Choroid plexus epithelial cell (primary cell): Measurements from ENCODE around the gene NUMA1.
A peak's percentile ranks its signal among the peaks of the same experiment; 100 is the strongest.

ENCODE experiments used
- DNase-seq: peaks from one replicate; pipeline ENCODE4 v3.0.0-alpha.2; 2010; ENCODE audit warnings: low read depth
- H3K4me3 ChIP-seq: 2 replicates; pipeline ENCODE4 v1.5.1; 2011; ENCODE audit warnings: low read depth, mild to moderate bottlenecking, control low read depth, low read length, moderate library complexity
- TF ChIP-seq, protein P1 (sequence below): conservative IDR thresholded peaks from 2 replicates; pipeline ENCODE4 v1.5.1; 2011; ENCODE audit warnings: low read depth, mild to moderate bottlenecking, control low read depth, inconsistent platforms, low read length, moderate library complexity

The NUMA1 gene

DNA sequence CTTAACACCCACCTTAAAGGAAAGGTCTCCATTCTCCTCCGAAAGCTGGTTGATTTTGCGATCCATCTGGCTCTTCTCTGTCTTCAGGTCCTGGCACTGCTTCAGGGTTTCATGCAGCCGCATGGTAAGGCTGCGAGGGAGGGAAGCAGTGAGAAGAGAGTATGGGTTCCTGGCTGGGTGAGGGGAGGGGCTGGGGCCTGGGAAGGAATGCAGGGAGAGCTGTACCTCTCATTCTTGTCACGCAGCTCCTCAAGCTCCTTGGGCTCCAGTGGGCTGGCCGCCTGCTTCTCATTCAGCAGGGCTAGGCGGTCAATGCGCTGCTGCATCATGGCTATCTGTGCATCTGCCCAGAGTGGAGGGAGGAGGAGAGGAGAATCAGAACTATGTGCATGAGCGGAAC, 62.2 kb downstream of the NUMA1 start:
- no peak overlapping the region for H3K4me3 ChIP-seq
- no peak for DNase-seq
- TF ChIP-seq, protein P1, sequence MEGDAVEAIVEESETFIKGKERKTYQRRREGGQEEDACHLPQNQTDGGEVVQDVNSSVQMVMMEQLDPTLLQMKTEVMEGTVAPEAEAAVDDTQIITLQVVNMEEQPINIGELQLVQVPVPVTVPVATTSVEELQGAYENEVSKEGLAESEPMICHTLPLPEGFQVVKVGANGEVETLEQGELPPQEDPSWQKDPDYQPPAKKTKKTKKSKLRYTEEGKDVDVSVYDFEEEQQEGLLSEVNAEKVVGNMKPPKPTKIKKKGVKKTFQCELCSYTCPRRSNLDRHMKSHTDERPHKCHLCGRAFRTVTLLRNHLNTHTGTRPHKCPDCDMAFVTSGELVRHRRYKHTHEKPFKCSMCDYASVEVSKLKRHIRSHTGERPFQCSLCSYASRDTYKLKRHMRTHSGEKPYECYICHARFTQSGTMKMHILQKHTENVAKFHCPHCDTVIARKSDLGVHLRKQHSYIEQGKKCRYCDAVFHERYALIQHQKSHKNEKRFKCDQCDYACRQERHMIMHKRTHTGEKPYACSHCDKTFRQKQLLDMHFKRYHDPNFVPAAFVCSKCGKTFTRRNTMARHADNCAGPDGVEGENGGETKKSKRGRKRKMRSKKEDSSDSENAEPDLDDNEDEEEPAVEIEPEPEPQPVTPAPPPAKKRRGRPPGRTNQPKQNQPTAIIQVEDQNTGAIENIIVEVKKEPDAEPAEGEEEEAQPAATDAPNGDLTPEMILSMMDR: no peak

DNA sequence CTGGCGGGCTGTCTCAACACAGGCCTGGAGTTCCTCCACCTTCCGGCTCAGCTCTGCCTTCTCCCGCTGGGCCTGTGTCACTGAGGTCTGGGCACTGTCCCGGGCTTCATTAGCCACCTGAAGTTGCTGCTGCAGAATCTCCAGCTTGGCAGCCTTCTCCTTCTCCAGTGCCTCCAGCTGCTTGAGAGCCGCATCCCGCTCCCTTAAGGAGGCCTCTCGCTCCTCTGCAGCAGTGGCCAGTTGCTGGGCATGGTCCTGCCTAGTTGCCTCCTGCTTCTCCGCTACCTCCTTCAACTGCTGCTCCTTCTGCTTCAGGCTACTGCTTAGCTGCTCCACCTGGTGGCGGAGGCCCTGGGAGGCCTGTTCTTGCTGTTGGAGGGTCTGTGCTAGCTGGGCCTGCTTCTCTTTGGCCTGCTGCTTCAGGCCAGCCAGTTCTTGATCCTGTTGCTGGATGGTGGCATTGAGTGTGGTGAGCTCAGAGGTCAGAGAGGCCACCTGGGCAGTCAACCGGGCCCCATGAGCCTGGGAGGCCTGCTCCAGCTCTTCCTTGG, 64.8 kb downstream of the NUMA1 start:
- peak; percentile 65 for DNase-seq
- TF ChIP-seq, protein P1: peak; percentile 77
- no peak overlapping the region for H3K4me3 ChIP-seq

DNA sequence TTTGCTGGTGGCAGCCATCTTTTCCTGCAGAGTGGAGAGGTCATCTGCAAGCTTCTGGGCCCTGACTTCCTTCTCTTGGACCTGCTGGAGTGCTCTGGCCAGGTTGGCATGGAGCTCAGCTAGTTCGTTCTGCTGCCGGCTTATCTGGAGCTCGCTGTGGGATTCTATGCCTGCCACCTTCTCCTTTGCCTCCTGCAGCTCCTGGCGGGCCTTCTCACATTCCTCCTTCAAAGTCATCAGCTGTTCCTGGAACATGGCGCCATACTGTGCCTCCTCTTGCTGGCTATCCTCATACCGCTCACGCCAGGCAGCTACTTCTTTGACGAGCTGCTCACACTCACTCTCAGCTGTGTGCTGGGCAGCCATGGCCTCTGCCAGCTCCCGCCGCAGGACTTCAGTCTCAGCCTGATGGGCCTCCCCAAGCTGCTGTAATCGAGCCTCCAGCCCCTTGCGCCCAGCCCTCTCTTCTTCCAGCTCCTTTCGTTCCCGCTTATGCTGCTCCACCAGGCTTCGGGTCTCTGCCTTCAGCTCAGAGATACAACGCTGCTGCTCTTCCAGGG, 65.5 kb downstream of the NUMA1 start:
- H3K4me3 ChIP-seq: no peak overlapping the region
- TF ChIP-seq, protein P1: no peak
- no peak for DNase-seq

DNA sequence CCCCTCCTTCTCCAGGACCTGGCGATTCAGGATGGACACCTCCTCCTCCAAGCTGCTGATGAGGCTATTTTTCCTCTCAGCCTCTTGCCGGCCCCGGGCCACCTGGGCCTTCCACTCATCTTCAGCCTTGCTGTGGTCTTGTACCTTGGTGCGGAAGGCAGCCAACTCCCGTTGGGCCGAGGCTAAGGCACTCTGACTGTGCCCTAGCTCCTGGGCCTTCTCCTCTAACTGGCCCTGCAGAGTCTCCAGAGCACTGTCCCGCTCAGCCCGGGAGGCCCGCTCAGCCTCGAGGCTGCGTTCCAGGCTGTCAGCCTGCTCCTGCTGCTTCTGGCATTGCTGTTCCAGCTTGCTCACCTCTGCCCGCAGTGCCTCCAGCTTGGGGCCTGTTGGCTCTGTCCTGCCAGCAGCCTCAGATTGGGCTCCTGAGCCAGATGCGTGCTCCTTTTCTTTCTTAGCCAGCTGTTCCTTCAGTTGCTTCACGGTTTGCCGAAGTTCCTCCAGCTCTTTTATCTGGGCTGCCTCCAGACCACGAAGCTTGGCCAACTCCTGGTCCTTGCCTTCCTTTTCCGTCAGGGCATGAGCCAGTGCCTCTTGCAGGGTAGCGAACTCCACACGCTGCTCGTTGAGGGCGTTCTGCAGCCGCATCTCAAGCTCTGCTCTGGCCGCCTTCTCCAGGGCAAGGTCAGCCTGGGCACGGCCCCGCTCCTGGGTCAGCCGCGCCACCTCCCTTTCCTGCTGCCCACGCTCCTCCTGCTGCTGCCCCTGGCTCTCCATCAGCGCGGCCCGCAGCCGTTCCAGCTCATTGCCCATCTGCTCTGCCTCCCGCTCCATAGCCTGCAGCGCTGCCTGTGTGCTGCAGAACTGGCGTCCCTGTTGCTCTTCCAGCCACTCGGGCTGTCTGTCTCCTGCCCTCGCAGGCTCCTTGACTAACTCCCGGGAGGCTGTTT, 66.3 kb downstream of the NUMA1 start:
- no peak overlapping the region for H3K4me3 ChIP-seq
- no peak for DNase-seq
- TF ChIP-seq, protein P1: no peak

DNA sequence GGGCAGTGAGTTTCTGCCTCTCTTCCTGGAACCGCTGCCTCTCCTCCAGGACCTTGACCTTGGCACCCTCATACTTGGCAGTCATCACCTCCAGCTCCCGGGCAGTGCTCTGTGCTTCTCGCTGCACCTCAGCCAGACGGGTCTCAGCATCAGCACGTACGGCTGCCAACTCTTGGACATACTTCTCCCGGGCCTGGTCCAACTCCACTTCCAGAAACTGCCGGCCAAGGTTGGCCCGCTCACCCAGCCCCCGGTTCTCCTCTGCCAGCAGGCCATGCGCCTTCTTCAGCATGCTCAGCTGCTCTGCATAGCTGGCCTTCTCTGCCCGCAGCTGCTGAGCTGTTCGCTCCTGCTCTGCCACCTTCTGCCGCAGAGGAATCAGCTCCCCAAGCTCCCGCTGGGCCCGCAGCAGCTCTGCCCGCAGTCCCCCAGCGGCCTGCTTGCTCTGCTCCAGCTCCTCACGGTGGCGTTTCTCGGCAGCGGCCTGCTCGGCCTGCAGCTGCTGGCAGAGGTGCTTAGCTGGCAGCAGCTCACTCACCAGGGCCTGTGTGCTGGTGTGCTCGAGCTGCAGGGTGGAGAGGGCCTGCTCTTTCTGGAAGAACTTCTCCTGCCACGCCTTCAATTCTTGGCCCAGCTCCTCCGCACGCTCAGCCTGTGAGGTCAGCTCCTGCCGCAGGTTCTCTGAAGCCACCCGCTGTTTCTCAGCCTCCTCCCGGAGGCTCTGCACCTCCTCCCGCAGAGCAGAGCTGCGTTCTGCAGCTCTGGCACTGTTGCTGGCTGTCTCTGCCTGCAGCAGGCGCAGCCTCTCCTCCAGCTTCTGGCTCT, 67.2 kb downstream of the NUMA1 start:
- H3K4me3 ChIP-seq: no peak overlapping the region
- DNase-seq: peak; percentile 87
- TF ChIP-seq, protein P1: no peak

DNA sequence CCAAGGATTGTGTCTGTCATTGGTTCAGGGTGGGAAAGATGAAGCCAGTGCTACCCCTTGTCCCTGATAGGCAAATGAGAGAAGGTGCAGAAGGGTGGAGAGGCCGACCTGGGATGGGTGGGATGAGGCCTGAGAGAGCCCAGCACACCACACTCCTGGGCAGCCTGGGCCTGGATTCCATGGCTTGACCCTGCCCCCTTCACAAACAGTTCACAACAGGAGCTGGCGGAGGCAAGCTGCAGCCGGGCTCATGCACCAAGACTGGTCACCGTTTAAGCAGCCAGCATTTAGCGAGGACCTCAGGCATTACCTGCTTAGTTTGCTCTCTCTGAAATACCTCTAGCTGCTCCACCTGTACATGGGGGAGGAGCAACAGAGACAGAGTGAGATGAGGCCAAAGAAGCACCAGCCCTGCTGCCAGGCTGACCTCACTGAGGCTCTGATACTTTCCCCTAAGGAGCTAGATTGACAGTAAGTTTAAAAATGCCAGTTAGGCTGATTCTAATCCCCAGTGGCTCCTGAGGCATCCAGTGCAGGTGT, 68.2 kb downstream of the NUMA1 start:
- no peak for DNase-seq
- TF ChIP-seq, protein P1: no peak
- no peak overlapping the region for H3K4me3 ChIP-seq
